K562 (cell line): ENCODE results near the gene RUNX1. TPM values are rescaled to one million over a fixed set of nuclear protein-coding genes. Genes with fewer than 3 reads are reported as not detected.

Source experiments
- ARHGAP35 ChIP-seq: fragments of 450-650 bp; IDR thresholded peaks from 2 replicates; pipeline ENCODE4 v1.6.1; 2018; ENCODE audit not compliant: partially characterized antibody
- BRD4 ChIP-seq: fragments of 200-600 bp; sonication (generic); IDR thresholded peaks from 2 replicates; pipeline ENCODE4 v1.6.1; 2017; ENCODE audit warnings: inconsistent platforms
- DNMT1 ChIP-seq: fragments of 450-650 bp; IDR thresholded peaks from 2 replicates; pipeline ENCODE4 v1.6.1; 2016; ENCODE audit warnings: antibody characterized with exemption, mild to moderate bottlenecking
- GTF2E2 ChIP-seq: fragments of 200-800 bp; sonication (Bioruptor generic); IDR thresholded peaks from 2 replicates; pipeline ENCODE4 v1.6.1; 2016; ENCODE audit warnings: missing genetic modification characterization, missing compliant biosample characterization
- HMGN3 ChIP-seq: IDR thresholded peaks from 2 replicates; pipeline ENCODE4 v1.6.1; 2011; ENCODE audit warnings: borderline replicate concordance, low read depth, mild to moderate bottlenecking, mixed read lengths, low read length; ENCODE audit not compliant: insufficient read length; ENCODE audit errors: extremely low read depth
- KLF13 ChIP-seq: fragments of 450-650 bp; IDR thresholded peaks from 2 replicates; pipeline ENCODE4 v1.6.1; 2016; ENCODE audit warnings: missing genetic modification characterization, low read depth, mild to moderate bottlenecking, missing compliant biosample characterization, moderate library complexity, borderline replicate concordance
- MCM7 ChIP-seq, 2 experiments: fragments of 450-650 bp; IDR thresholded peaks; 2 replicates each; pipeline ENCODE4 v1.6.1; 2016 to 2018
- NCOA4 ChIP-seq: fragments of 450-650 bp; IDR thresholded peaks from 2 replicates; pipeline ENCODE4 v1.6.1; 2018; ENCODE audit warnings: mild to moderate bottlenecking; ENCODE audit not compliant: partially characterized antibody
- RBFOX2 ChIP-seq: fragments of 200-400 bp; formaldehyde crosslinking; IDR thresholded peaks from 2 replicates; pipeline ENCODE4 v1.6.1; 2017; ENCODE audit warnings: low read depth, mild to moderate bottlenecking, low read length, moderate library complexity
- SIN3B ChIP-seq: fragments of 450-650 bp; IDR thresholded peaks from 2 replicates; pipeline ENCODE4 v1.6.1; 2017; ENCODE audit warnings: low read depth, mild to moderate bottlenecking, moderate library complexity
- SP1 ChIP-seq: sonication (generic); formaldehyde crosslinking; IDR thresholded peaks from 2 replicates; pipeline ENCODE4 v1.8.1; 2022; ENCODE audit warnings: mild to moderate bottlenecking, missing genetic modification reagents
- TBP ChIP-seq: optimal IDR thresholded peaks from 2 replicates; pipeline ENCODE3; 2011; ENCODE audit warnings: low read depth, low read length, improper control_type of control experiment
- ZFP91 ChIP-seq: sonication (generic); formaldehyde crosslinking; IDR thresholded peaks from 2 replicates; pipeline ENCODE4 v1.8.0; 2022; ENCODE audit warnings: mild to moderate bottlenecking, missing genetic modification reagents
- ZFPM2 ChIP-seq: fragments of 250-450 bp; sonication (Bioruptor Pico); IDR thresholded peaks from 2 replicates; pipeline ENCODE4 v1.5.1; 2022; ENCODE audit warnings: mild to moderate bottlenecking
- ZNF717 ChIP-seq: fragments of 250-450 bp; sonication (Bioruptor Pico); IDR thresholded peaks from 2 replicates; pipeline ENCODE4 v1.5.0; 2021
- polyA plus RNA-seq, 8 experiments: library from polyadenylated mRNA; depleted of rRNA in 4 of 8; stranded (reverse) in 5 of 8; unstranded in 3 of 8; fragments of >200 nt; fragmentation: Nextera tagmentation in 2 of 8; fragmentation: Illumina TruSeq in 1 of 8; extraction: Ambion mirVana in 2 of 8; extraction: Trizol in 1 of 8; gene quantifications; 2 replicates each; pipeline versions ENCODE4 v1.2.1 to v1.2.3, GENCODE V29; 2011 to 2014; ENCODE audit warnings: inconsistent platforms in 1 of 8, missing spikeins in 1 of 8
- total RNA-seq, 7 experiments: library from RNA; depleted of rRNA in 6 of 7; stranded (reverse); fragments of >200 nt in 6 of 7; fragmentation: Illumina TruSeq in 2 of 7; extraction: Trizol in 2 of 7; gene quantifications; 2 replicates each; pipeline versions ENCODE4 v1.2.1 to v1.2.3, GENCODE V29; 2011 to 2021; ENCODE audit warnings: low replicate concordance in 1 of 7
- TF ChIP-seq, protein P1 (sequence below): fragments of 250-450 bp; sonication (Bioruptor Pico); IDR thresholded peaks from 2 replicates; pipeline ENCODE4 v1.8.0; 2022; ENCODE audit warnings: inconsistent platforms
- TF ChIP-seq, protein P2 (sequence below): fragments of 450-650 bp; formaldehyde crosslinking; IDR thresholded peaks from 2 replicates; pipeline ENCODE4 v1.4.0; 2022; ENCODE audit warnings: missing genetic modification characterization
- TF ChIP-seq, protein P3 (sequence below): fragments of 450-650 bp; IDR thresholded peaks from 2 replicates; pipeline ENCODE4 v1.6.1; 2017; ENCODE audit warnings: antibody characterized with exemption, mild to moderate bottlenecking

Gene RUNX1
- total and polyA plus RNA-seq, 9 of the 15 experiments (the other 6 are each of a cell fraction or from before 2014, with no cell fraction given), result 2.2 to 68.6 (median 17.8) TPM

DNA sequence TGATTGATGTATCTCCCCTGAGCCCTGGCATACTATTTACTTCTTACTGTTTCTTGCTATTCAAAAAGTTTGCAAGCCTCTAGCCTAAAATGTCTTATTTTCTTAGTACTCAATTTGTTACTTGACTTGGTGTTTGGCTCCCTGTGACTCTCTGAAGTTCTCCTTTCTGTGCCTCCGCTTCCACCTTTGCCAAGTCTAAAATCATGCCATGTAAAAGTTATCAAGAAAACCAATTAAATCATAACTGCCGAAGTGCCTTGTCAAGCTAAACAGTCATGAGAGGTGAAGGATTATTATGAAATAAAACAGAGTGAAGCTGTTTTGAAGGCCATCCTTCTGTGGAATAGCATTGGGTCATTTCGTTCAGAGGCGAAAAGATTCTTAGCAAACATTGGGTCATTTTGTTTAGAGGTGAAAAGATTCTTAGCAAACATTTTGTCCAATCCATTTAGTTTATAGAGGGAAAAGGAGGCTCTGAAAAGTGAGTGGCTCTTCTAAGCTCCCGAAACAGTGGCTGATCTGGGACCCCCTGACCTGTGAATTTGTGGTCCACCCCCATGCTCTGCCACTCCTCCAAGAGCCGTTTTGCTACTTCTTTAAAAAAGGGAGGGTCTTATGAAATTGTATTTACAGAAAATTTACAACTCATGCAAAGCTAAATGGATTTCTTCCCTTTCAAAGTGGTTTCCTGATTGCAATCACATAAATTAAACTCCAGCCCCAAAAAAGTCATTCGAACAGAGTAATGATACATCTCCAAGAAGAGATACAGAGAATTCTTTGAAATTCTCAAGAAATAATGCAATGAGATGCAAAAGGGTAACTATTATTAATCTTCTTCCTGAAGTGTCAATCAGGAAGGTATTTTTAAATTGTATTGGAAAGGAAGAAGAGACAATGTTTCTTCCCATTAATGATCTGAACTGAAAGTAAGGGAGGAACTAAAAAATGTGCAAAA is 141.4 kb downstream of the RUNX1 start (continued):
- no peak for TF ChIP-seq ZFP91
- TF ChIP-seq SIN3B, result no peak
- TF ChIP-seq, protein P1, sequence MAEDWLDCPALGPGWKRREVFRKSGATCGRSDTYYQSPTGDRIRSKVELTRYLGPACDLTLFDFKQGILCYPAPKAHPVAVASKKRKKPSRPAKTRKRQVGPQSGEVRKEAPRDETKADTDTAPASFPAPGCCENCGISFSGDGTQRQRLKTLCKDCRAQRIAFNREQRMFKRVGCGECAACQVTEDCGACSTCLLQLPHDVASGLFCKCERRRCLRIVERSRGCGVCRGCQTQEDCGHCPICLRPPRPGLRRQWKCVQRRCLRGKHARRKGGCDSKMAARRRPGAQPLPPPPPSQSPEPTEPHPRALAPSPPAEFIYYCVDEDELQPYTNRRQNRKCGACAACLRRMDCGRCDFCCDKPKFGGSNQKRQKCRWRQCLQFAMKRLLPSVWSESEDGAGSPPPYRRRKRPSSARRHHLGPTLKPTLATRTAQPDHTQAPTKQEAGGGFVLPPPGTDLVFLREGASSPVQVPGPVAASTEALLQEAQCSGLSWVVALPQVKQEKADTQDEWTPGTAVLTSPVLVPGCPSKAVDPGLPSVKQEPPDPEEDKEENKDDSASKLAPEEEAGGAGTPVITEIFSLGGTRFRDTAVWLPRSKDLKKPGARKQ, result peak; percentile 84; the same call in 1 of the 2 replicates
- no peak for TF ChIP-seq ARHGAP35
- TF ChIP-seq, protein P2, sequence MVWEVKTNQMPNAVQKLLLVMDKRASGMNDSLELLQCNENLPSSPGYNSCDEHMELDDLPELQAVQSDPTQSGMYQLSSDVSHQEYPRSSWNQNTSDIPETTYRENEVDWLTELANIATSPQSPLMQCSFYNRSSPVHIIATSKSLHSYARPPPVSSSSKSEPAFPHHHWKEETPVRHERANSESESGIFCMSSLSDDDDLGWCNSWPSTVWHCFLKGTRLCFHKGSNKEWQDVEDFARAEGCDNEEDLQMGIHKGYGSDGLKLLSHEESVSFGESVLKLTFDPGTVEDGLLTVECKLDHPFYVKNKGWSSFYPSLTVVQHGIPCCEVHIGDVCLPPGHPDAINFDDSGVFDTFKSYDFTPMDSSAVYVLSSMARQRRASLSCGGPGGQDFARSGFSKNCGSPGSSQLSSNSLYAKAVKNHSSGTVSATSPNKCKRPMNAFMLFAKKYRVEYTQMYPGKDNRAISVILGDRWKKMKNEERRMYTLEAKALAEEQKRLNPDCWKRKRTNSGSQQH, result no peak
- TF ChIP-seq, protein P3, sequence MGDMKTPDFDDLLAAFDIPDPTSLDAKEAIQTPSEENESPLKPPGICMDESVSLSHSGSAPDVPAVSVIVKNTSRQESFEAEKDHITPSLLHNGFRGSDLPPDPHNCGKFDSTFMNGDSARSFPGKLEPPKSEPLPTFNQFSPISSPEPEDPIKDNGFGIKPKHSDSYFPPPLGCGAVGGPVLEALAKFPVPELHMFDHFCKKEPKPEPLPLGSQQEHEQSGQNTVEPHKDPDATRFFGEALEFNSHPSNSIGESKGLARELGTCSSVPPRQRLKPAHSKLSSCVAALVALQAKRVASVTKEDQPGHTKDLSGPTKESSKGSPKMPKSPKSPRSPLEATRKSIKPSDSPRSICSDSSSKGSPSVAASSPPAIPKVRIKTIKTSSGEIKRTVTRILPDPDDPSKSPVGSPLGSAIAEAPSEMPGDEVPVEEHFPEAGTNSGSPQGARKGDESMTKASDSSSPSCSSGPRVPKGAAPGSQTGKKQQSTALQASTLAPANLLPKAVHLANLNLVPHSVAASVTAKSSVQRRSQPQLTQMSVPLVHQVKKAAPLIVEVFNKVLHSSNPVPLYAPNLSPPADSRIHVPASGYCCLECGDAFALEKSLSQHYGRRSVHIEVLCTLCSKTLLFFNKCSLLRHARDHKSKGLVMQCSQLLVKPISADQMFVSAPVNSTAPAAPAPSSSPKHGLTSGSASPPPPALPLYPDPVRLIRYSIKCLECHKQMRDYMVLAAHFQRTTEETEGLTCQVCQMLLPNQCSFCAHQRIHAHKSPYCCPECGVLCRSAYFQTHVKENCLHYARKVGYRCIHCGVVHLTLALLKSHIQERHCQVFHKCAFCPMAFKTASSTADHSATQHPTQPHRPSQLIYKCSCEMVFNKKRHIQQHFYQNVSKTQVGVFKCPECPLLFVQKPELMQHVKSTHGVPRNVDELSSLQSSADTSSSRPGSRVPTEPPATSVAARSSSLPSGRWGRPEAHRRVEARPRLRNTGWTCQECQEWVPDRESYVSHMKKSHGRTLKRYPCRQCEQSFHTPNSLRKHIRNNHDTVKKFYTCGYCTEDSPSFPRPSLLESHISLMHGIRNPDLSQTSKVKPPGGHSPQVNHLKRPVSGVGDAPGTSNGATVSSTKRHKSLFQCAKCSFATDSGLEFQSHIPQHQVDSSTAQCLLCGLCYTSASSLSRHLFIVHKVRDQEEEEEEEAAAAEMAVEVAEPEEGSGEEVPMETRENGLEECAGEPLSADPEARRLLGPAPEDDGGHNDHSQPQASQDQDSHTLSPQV, result peak; percentile 13; the same call in 1 of the 2 replicates
- TF ChIP-seq MCM7 (IDR thresholded peaks at IDR 0.05), result 0 out of 4 replicates have a peak, but pooled peaks of 1 of the 2 experiments have one; percentile 21
- peak; percentile 40; the same call in 1 of the 2 replicates for TF ChIP-seq KLF13
- TF ChIP-seq TBP, result peak; percentile 10
- TF ChIP-seq BRD4, result peak; percentile 76
- TF ChIP-seq DNMT1, result no peak
- TF ChIP-seq HMGN3, result no peak
- TF ChIP-seq NCOA4, result peak; percentile 11
- TF ChIP-seq SP1 (CRISPR knock-in tag), result no peak
- TF ChIP-seq GTF2E2 (tag), result no peak
- TF ChIP-seq ZFPM2 (CRISPR knock-in tag), result no peak
- no peak for TF ChIP-seq ZNF717 (CRISPR knock-in tag)
- peak; percentile 50 for TF ChIP-seq RBFOX2
